Loucy (cell line): ENCODE data around the gene PHACTR1.

Experiments used
- H2AFZ ChIP-seq: fragments of 200-600 bp; sonication (generic); 2 replicates; pipeline ENCODE4 v1.6.0; 2016; ENCODE audit warnings: antibody characterized with exemption, mild to moderate bottlenecking, low read length, moderate library complexity
- H3F3A ChIP-seq: fragments of 200-600 bp; 2 replicates; pipeline ENCODE4 v1.6.0; 2016; ENCODE audit warnings: antibody characterized with exemption, low read depth, mild to moderate bottlenecking
- H3K27me3 ChIP-seq: fragments of 200-600 bp; sonication (generic); 2 replicates; pipeline ENCODE4 v1.6.1; 2014; ENCODE audit warnings: low read length, mild to moderate bottlenecking; ENCODE audit not compliant: insufficient read depth, poor library complexity, severe bottlenecking
- H3K36me3 ChIP-seq: fragments of 200-600 bp; sonication (generic); 2 replicates; pipeline ENCODE4 v1.6.1; 2016; ENCODE audit warnings: low read length; ENCODE audit not compliant: insufficient read depth
- H3K4me1 ChIP-seq: fragments of 200-600 bp; sonication (generic); 2 replicates; pipeline ENCODE4 v1.5.1; 2014; ENCODE audit warnings: low read length, mild to moderate bottlenecking; ENCODE audit not compliant: insufficient read depth, poor library complexity, severe bottlenecking
- H3K4me2 ChIP-seq: fragments of 200-600 bp; sonication (generic); 2 replicates; pipeline ENCODE4 v1.6.0; 2014; ENCODE audit warnings: antibody characterized with exemption, low read length, low read depth, mild to moderate bottlenecking; ENCODE audit not compliant: poor library complexity, severe bottlenecking
- H3K4me3 ChIP-seq: fragments of 200-600 bp; sonication (generic); 2 replicates; pipeline ENCODE4 v1.5.1; 2014; ENCODE audit warnings: low read length, mild to moderate bottlenecking, mixed read lengths; ENCODE audit not compliant: poor library complexity, severe bottlenecking
- H3K79me2 ChIP-seq: fragments of 200-600 bp; sonication (generic); 2 replicates; pipeline ENCODE4 v1.6.1; 2014; ENCODE audit warnings: low read length; ENCODE audit not compliant: insufficient read depth
- H3K9ac ChIP-seq: fragments of 200-600 bp; sonication (generic); 2 replicates; pipeline ENCODE4 v1.6.0; 2014; ENCODE audit warnings: mild to moderate bottlenecking, low read depth, low read length, moderate library complexity; ENCODE audit not compliant: poor library complexity, severe bottlenecking
- H3K9me2 ChIP-seq: fragments of 200-600 bp; sonication (generic); replicated peaks from 2 replicates; pipeline ENCODE4 v1.6.1; 2016; ENCODE audit warnings: low read depth, low read length, mixed read lengths
- H3K9me3 ChIP-seq: fragments of 200-600 bp; sonication (generic); 2 replicates; pipeline ENCODE4 v1.6.1; 2014; ENCODE audit warnings: mild to moderate bottlenecking, antibody characterized with exemption, low read length, low read depth; ENCODE audit not compliant: insufficient read depth
- H4K20me1 ChIP-seq: fragments of 200-600 bp; sonication (generic); 2 replicates; pipeline ENCODE4 v1.6.0; 2014; ENCODE audit warnings: antibody characterized with exemption, low read length, mild to moderate bottlenecking; ENCODE audit not compliant: insufficient read depth, poor library complexity, severe bottlenecking
- CTCF ChIP-seq: fragments of 200-600 bp; sonication (generic); conservative IDR thresholded peaks from 2 replicates; pipeline ENCODE4 v1.5.1; 2014; ENCODE audit warnings: mild to moderate bottlenecking, antibody characterized with exemption, low read length
- EZH2phosphoT487 ChIP-seq: fragments of 200-600 bp; IDR thresholded peaks from 2 replicates; pipeline ENCODE4 v1.6.1; 2018; ENCODE audit warnings: antibody characterized with exemption, mild to moderate bottlenecking, moderate library complexity, borderline replicate concordance

Gene PHACTR1

DNA sequence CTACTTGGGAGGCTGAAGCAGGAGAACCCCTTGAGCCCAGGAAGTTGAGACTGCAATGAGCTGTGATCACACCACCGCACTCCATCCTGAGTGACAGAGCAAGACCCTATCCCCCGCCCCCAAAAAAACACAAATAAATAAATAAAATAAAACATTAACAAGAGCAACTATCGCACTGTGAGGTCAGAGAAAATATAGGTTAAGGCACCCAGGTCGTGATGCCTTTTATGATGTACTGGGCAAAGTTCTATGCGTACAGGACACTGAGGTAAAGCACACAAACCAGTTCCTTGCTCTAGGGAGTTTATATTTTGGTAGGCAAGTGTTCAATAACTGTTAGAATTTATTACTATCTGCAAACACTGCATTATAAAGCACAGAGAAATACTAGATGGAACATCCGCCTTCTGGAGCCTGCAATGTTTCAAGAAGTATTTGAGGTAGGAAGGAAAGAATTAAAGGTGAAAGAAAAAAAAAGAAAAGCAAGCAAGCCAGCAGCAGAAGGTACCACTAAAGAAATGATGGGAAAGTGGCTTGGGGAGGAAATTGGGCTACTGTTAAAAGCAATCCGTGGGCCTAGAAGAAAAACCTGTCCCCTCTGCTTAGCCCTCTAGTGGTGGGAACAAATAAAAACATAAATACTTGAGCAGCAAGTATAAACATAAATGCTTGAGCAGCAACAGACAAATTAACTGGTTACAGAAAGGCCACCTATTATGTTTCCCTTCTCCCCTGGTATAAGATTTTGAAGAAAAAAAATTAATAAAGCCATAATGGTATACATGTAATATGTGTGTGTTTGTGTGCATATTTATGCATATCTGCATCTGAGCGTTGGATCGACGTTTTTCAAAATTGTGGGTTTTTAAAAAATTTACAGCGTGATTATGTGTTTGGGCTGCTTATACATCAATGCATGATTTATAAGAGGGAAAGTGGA, 128.0 kb downstream of the PHACTR1 start:
- Histone ChIP-seq H3K79me2 (no peaks in the 10 kb centered on the region), H3K27me3 (peaks cover 7% of the 10 kb centered on the region), H3K9me2 (no peaks in the 10 kb centered on the region), H3K4me3 (no peak overlapping the region), H3K4me1 (no peaks in the 10 kb centered on the region), H3K4me2 (no peak overlapping the region), H2AFZ (no peak overlapping the region), H3F3A (no peaks in the 10 kb centered on the region; the same call in 1 of the 2 replicates), H4K20me1 (no peaks in the 10 kb centered on the region), H3K9me3 (no peaks in the 10 kb centered on the region), H3K9ac (no peak overlapping the region), H3K36me3 (no peaks in the 10 kb centered on the region)
- TF ChIP-seq EZH2phosphoT487 (no peak), CTCF (peak; percentile 78)

DNA sequence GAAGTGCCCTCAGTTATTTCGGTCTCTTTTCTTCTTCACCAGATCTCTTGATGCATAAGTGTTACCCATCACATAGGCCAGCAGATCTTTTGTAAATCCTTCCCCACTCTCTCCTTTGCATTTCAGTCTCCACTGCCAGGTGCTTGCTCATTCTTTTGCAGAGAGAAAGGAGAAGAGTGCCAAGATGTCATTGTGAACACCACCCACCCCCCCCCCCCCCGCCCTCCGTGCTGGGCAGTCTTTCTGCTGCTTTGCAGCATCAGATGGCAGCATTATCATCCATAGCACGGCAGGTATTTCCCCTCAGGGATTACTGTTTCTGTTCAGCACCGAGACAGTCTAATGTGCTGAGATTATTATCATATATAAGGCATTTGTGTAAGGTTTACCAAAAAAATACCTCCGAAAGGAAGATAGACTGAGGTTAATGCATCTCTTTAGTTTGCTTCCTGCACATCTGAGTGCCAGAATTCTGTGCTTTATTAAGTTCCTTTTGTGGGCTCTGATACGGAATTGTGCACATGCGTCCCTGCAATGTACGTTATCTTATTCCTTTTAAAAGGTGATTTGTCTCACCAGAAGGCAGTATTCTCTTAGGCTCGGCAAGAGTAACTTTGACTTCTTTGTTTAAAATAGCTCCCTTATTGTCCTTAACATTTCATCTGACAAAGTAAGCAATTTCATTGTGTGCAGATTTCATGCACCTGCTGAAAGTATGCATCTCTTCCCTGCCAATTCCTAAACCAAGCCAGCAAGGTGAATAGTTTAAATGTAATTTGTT, 128.8 kb downstream of the PHACTR1 start:
- Histone ChIP-seq H3K27me3 (peaks cover 10% of the 10 kb centered on the region), H3K4me1 (no peaks in the 10 kb centered on the region), H3K79me2 (no peaks in the 10 kb centered on the region), H3K4me2 (no peak overlapping the region), H3K4me3 (no peak overlapping the region), H3K9me3 (no peaks in the 10 kb centered on the region), H3K9me2 (no peaks in the 10 kb centered on the region), H3K36me3 (no peaks in the 10 kb centered on the region), H3K9ac (no peak overlapping the region), H3F3A (no peaks in the 10 kb centered on the region; the same call in 1 of the 2 replicates), H2AFZ (no peak overlapping the region), H4K20me1 (no peaks in the 10 kb centered on the region)
- TF ChIP-seq CTCF (no peak), EZH2phosphoT487 (no peak)

DNA sequence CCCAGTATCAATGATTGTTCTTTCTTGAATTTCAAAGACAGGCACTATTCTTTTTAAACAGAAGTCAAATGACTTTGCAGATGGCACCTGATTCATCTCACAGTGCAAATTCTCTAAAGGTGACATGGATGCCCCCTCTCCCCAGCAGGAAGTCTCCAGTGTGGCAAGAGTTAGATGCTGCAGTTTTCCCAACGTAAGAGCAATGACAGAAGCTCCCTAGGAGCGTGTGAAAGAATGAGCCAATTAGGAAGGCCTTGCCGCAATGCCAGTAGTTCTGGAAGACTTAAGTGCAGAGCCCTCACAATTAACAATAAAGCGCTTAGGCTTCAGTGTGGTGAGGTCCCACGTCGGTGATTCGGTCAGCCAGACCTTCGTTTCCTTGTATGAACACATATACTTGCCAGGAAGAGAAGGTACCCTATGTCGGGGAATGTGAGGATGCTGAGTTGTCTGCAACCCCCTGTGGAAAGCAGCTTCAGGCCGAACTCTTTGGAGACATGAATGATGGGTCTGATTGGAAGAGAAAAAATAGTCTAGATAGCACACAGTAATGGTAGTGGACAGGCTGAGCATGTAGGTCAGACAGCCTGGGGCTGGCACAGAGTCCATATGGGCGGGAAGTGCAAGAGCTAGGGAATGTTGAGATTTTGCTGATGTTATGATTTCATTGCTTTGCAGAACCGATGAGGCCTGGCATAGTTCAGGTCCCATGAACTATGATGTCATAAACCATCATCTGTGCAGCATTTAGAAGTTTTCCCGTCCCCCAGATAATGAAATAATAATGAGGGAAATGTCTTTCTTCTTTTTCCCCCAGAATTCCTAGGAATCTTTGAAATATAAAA, 132.6 kb downstream of the PHACTR1 start:
- Histone ChIP-seq H3K79me2 (no peaks in the 10 kb centered on the region), H3K36me3 (no peaks in the 10 kb centered on the region), H3K4me2 (no peak overlapping the region), H2AFZ (no peak overlapping the region), H3K9ac (no peak overlapping the region), H4K20me1 (no peaks in the 10 kb centered on the region), H3K27me3 (peaks cover 14% of the 10 kb centered on the region), H3K4me1 (no peaks in the 10 kb centered on the region), H3K4me3 (no peak overlapping the region), H3K9me2 (no peaks in the 10 kb centered on the region), H3F3A (no peaks in the 10 kb centered on the region; the same call in 1 of the 2 replicates), H3K9me3 (no peaks in the 10 kb centered on the region)
- TF ChIP-seq EZH2phosphoT487 (no peak), CTCF (no peak)
